Measurements from ENCODE around the gene RNF19B.

RNF19B gene

GRCh38 chr1:32991386-32991785 is 26.8 kb upstream of the RNF19B start:
- Histone ChIP-seq H3K9ac (ENCODE audit: low read depth, low read length) (no peak overlapping the region), H3K4me3 (ENCODE audit: low read length) (no peak overlapping the region), H3K9me3 (ENCODE audit: insufficient read depth, low read depth, low read length) (no peaks in the 10 kb centered on the region), H3K36me3 (ENCODE audit: insufficient read depth, low read length) (no peaks in the 10 kb centered on the region), H3K27me3 (ENCODE audit: insufficient read depth, low read length) (no peaks in the 10 kb centered on the region), H3K4me1 (ENCODE audit: insufficient read depth, low read length) (peaks cover 17% of the 10 kb centered on the region), H3K27ac (ENCODE audit: low read depth, low read length) (no peak overlapping the region)
- WGBS: 84% methylated on average over 3 of the region's 5 CpGs

- no peaks in the 10 kb centered on the region for H3K27me3 ChIP-seq (ENCODE audit: insufficient read depth, low read length)
- H3K27ac ChIP-seq (ENCODE audit: low read depth, low read length): no peak overlapping the region
- no peaks in the 10 kb centered on the region for H3K36me3 ChIP-seq (ENCODE audit: insufficient read depth, low read length)
- WGBS: 92% methylated on average over 4 of the region's 5 CpGs
- no peaks in the 10 kb centered on the region for H3K9me3 ChIP-seq (ENCODE audit: insufficient read depth, low read depth, low read length)
- H3K9ac ChIP-seq (ENCODE audit: low read depth, low read length): no peak overlapping the region
- no peak overlapping the region for H3K4me3 ChIP-seq (ENCODE audit: low read length)
- H3K4me1 ChIP-seq (ENCODE audit: insufficient read depth, low read length): peaks cover 17% of the 10 kb centered on the region
Measured at GRCh38 chr1:32990887-32991286, 26.3 kb upstream of the RNF19B start.

- 88% methylated on average over 5 of the region's 6 CpGs for WGBS
- Histone ChIP-seq H3K4me3 (ENCODE audit: low read length) (no peak overlapping the region), H3K9me3 (ENCODE audit: insufficient read depth, low read depth, low read length) (no peaks in the 10 kb centered on the region), H3K27me3 (ENCODE audit: insufficient read depth, low read length) (no peaks in the 10 kb centered on the region), H3K4me1 (ENCODE audit: insufficient read depth, low read length) (peaks cover 21% of the 10 kb centered on the region), H3K9ac (ENCODE audit: low read depth, low read length) (no peak overlapping the region; the same call in 1 of the 2 replicates), H3K36me3 (ENCODE audit: insufficient read depth, low read length) (no peaks in the 10 kb centered on the region), H3K27ac (ENCODE audit: low read depth, low read length) (no peak overlapping the region; the same call in 1 of the 2 replicates)
Measured at GRCh38 chr1:32989160-32990050, 24.8 kb upstream of the RNF19B start.

- H3K27me3 ChIP-seq (ENCODE audit: insufficient read depth, low read length): no peaks in the 10 kb centered on the region
- no peak overlapping the region for H3K9ac ChIP-seq (ENCODE audit: low read depth, low read length)
- peaks cover 26% of the 10 kb centered on the region for H3K4me1 ChIP-seq (ENCODE audit: insufficient read depth, low read length)
- H3K27ac ChIP-seq (ENCODE audit: low read depth, low read length): no peak overlapping the region
- no peaks in the 10 kb centered on the region for H3K9me3 ChIP-seq (ENCODE audit: insufficient read depth, low read depth, low read length)
- no peaks in the 10 kb centered on the region for H3K36me3 ChIP-seq (ENCODE audit: insufficient read depth, low read length)
- H3K4me3 ChIP-seq (ENCODE audit: low read length): no peak overlapping the region
Measured at GRCh38 chr1:32988665-32989064, 24.1 kb upstream of the RNF19B start.

GRCh38 chr1:32985226-32985625 is 20.6 kb upstream of the RNF19B start:
- 88% methylated on average over 1 of the region's 1 CpG for WGBS
- Histone ChIP-seq H3K36me3 (ENCODE audit: insufficient read depth, low read length) (no peaks in the 10 kb centered on the region), H3K4me1 (ENCODE audit: insufficient read depth, low read length) (peaks cover 27% of the 10 kb centered on the region), H3K4me3 (ENCODE audit: low read length) (no peak overlapping the region), H3K9ac (ENCODE audit: low read depth, low read length) (no peak overlapping the region), H3K9me3 (ENCODE audit: insufficient read depth, low read depth, low read length) (no peaks in the 10 kb centered on the region), H3K27me3 (ENCODE audit: insufficient read depth, low read length) (no peaks in the 10 kb centered on the region), H3K27ac (ENCODE audit: low read depth, low read length) (no peak overlapping the region)

GRCh38 chr1:32984455-32985171 is 20.0 kb upstream of the RNF19B start:
- no peak overlapping the region for H3K27ac ChIP-seq (ENCODE audit: low read depth, low read length)
- no peak overlapping the region for H3K4me3 ChIP-seq (ENCODE audit: low read length)
- H3K4me1 ChIP-seq (ENCODE audit: insufficient read depth, low read length): peaks cover 27% of the 10 kb centered on the region
- no peaks in the 10 kb centered on the region for H3K9me3 ChIP-seq (ENCODE audit: insufficient read depth, low read depth, low read length)
- H3K9ac ChIP-seq (ENCODE audit: low read depth, low read length): no peak overlapping the region
- no peaks in the 10 kb centered on the region for H3K36me3 ChIP-seq (ENCODE audit: insufficient read depth, low read length)
- H3K27me3 ChIP-seq (ENCODE audit: insufficient read depth, low read length): no peaks in the 10 kb centered on the region
- 27% methylated on average over 1 of the region's 1 CpG for WGBS

- Histone ChIP-seq H3K4me3 (ENCODE audit: low read length) (no peak overlapping the region), H3K9me3 (ENCODE audit: insufficient read depth, low read depth, low read length) (no peaks in the 10 kb centered on the region), H3K4me1 (ENCODE audit: insufficient read depth, low read length) (peaks cover 23% of the 10 kb centered on the region), H3K36me3 (ENCODE audit: insufficient read depth, low read length) (no peaks in the 10 kb centered on the region), H3K27ac (ENCODE audit: low read depth, low read length) (no peak overlapping the region), H3K27me3 (ENCODE audit: insufficient read depth, low read length) (no peaks in the 10 kb centered on the region), H3K9ac (ENCODE audit: low read depth, low read length) (no peak overlapping the region)
- WGBS: 37% methylated on average over 4 of the region's 4 CpGs
Measured at GRCh38 chr1:32984090-32984454, 19.5 kb upstream of the RNF19B start.

GRCh38 chr1:32983020-32983419 is 18.4 kb upstream of the RNF19B start:
- 92% methylated on average over 3 of the region's 3 CpGs for WGBS
- Histone ChIP-seq H3K9me3 (ENCODE audit: insufficient read depth, low read depth, low read length) (no peaks in the 10 kb centered on the region), H3K27me3 (ENCODE audit: insufficient read depth, low read length) (no peaks in the 10 kb centered on the region), H3K27ac (ENCODE audit: low read depth, low read length) (no peak overlapping the region), H3K4me1 (ENCODE audit: insufficient read depth, low read length) (peaks cover 21% of the 10 kb centered on the region), H3K9ac (ENCODE audit: low read depth, low read length) (no peak overlapping the region), H3K4me3 (ENCODE audit: low read length) (no peak overlapping the region), H3K36me3 (ENCODE audit: insufficient read depth, low read length) (no peaks in the 10 kb centered on the region)

- WGBS: 63% methylated on average over 8 of the region's 8 CpGs
Measured at GRCh38 chr1:32981003-32981901, 16.6 kb upstream of the RNF19B start.

GRCh38 chr1:32980080-32980479 is 15.5 kb upstream of the RNF19B start:
- Histone ChIP-seq H3K27ac (ENCODE audit: low read depth, low read length) (no peak overlapping the region), H3K36me3 (ENCODE audit: insufficient read depth, low read length) (no peaks in the 10 kb centered on the region), H3K4me1 (ENCODE audit: insufficient read depth, low read length) (peaks cover 24% of the 10 kb centered on the region), H3K9ac (ENCODE audit: low read depth, low read length) (no peak overlapping the region), H3K27me3 (ENCODE audit: insufficient read depth, low read length) (no peaks in the 10 kb centered on the region; the same call in 1 of the 2 replicates), H3K9me3 (ENCODE audit: insufficient read depth, low read depth, low read length) (0 out of 2 replicates have a peak, but pooled peaks cover 2% of the 10 kb centered on the region), H3K4me3 (ENCODE audit: low read length) (no peak overlapping the region)
- WGBS: 97% methylated on average over 10 of the region's 10 CpGs

More at GRCh38 chr1:32981003-32981901, 16.6 kb upstream of the RNF19B start:
- peaks cover 24% of the 10 kb centered on the region for H3K4me1 ChIP-seq (ENCODE audit: insufficient read depth, low read length)
- no peak overlapping the region for H3K9ac ChIP-seq (ENCODE audit: low read depth, low read length)
- no peaks in the 10 kb centered on the region for H3K36me3 ChIP-seq (ENCODE audit: insufficient read depth, low read length)
- no peaks in the 10 kb centered on the region; the same call in 1 of the 2 replicates for H3K27me3 ChIP-seq (ENCODE audit: insufficient read depth, low read length)
- H3K4me3 ChIP-seq (ENCODE audit: low read length): no peak overlapping the region
- peak overlapping the region; percentile 56 for H3K27ac ChIP-seq (ENCODE audit: low read depth, low read length)
- H3K9me3 ChIP-seq (ENCODE audit: insufficient read depth, low read depth, low read length): no peaks in the 10 kb centered on the region
